AG09309 (cell line): ENCODE measurements around the gene NEK7.
"Not testable (repeated sequence)": the region's sequence is repeated elsewhere in the genome, so short reads cannot be mapped to it uniquely, and the experiment has no call there.

Experiments used
- DNase-seq: peaks from one replicate; pipeline ENCODE4 v3.0.0-alpha.2; 2010; ENCODE audit warnings: low read depth
- H3K4me3 ChIP-seq: 2 replicates; pipeline ENCODE4 v1.5.1; 2011; ENCODE audit warnings: mild to moderate bottlenecking, low read depth, low read length, moderate library complexity; ENCODE audit not compliant: control insufficient read depth
- TF ChIP-seq, protein P1 (sequence below): IDR thresholded peaks from 2 replicates; pipeline ENCODE4 v1.5.1; 2011; ENCODE audit warnings: mild to moderate bottlenecking, low read depth, low read length, inconsistent platforms; ENCODE audit not compliant: insufficient read depth, control insufficient read depth; ENCODE audit errors: missing control alignments

NEK7 gene

DNA sequence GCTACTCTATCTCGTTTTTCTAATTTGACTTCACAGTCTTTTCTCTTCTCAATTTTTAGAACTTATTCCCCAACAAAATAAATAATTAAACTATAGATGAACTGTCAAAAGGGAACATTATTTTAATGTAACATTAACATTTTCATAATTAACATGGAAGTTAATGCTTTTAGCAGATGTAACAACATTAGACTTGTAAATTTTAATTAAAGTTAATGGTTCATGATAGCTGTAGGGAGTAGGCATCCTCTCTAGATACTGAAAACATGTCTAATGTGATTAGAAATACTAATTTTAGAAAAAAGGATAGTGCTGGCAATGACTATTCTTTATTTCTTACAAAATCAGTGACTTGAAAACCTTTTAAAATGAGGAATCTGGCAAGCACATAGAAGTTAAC, 32.1 kb upstream of the NEK7 start:
- no peak overlapping the region for H3K4me3 ChIP-seq
- no peak for DNase-seq
- TF ChIP-seq, protein P1, sequence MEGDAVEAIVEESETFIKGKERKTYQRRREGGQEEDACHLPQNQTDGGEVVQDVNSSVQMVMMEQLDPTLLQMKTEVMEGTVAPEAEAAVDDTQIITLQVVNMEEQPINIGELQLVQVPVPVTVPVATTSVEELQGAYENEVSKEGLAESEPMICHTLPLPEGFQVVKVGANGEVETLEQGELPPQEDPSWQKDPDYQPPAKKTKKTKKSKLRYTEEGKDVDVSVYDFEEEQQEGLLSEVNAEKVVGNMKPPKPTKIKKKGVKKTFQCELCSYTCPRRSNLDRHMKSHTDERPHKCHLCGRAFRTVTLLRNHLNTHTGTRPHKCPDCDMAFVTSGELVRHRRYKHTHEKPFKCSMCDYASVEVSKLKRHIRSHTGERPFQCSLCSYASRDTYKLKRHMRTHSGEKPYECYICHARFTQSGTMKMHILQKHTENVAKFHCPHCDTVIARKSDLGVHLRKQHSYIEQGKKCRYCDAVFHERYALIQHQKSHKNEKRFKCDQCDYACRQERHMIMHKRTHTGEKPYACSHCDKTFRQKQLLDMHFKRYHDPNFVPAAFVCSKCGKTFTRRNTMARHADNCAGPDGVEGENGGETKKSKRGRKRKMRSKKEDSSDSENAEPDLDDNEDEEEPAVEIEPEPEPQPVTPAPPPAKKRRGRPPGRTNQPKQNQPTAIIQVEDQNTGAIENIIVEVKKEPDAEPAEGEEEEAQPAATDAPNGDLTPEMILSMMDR = no peak

DNA sequence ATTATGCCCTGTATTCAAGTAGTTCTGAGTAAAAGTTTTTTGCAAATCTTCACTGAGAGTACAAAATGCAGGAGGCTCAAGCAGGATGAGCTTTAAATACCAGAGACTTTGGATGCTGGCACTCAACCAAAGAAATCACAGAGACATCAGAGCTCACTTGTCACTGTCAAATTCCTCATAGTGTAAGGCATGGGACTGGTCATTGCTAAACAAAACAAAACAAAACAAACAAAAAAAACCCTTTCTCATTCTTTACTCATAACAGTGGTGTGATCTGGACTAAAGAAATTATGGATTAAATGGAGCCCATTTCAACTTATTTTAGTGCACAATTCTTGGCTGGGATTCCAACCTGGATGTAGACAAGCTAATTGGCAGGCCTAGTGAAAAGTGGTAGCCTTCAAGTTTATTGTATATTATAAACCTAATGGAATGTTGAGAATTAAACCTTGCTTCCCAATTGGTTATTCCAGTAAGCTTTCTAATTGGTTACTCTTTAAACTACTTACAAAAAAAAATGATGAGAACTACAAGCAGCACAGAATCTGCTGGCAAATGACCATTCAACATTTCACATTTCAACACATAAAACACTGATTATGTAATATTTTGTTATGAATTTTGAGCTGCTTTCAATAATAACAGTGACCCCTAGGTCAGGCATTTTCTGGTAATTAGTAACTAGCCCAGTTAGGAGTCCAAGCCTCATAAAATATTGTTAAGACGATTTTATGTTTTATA, 30.6 kb upstream of the NEK7 start:
- DNase-seq = no peak
- TF ChIP-seq, protein P1 = no peak
- H3K4me3 ChIP-seq = no peak overlapping the region

DNA sequence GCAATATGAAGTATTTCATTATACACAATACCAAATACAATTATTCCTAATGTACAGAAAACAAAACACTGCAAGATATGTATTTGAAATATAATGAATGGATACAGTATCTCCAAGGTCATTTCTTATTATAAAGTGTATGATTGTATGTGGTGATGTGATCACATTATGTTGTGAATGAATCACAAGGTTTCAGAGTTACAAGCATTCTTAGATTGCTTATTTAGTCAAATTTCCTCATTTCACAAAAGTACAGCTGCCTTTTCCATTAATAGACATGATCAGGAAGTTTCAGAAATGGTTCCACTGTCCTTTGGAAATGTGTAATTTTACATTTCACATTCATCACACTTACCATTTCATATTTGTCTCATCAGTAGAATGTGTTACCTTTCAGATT, 28.3 kb upstream of the NEK7 start:
- no peak for DNase-seq
- no peak overlapping the region for H3K4me3 ChIP-seq
- TF ChIP-seq, protein P1 = no peak

DNA sequence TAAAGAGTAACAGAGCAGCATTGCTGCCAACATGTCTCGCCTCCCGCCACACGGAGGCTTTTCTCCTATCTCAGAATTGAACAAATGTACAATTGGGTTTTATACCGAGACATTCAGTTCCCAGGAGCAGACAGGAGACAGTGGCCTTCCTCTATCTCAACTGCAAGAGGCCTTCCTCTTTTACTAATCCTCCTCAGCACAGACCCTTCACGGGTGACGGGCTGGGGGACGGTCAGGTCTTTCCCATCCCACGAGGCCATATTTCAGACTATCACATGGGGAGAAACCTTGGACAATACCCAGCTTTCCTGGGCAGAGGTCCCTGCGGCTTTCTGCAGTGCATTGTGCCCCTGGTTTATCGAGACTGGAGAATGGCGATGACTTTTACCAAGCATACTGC, 26.7 kb upstream of the NEK7 start:
- not testable (repeated sequence) for H3K4me3 ChIP-seq, DNase-seq

DNA sequence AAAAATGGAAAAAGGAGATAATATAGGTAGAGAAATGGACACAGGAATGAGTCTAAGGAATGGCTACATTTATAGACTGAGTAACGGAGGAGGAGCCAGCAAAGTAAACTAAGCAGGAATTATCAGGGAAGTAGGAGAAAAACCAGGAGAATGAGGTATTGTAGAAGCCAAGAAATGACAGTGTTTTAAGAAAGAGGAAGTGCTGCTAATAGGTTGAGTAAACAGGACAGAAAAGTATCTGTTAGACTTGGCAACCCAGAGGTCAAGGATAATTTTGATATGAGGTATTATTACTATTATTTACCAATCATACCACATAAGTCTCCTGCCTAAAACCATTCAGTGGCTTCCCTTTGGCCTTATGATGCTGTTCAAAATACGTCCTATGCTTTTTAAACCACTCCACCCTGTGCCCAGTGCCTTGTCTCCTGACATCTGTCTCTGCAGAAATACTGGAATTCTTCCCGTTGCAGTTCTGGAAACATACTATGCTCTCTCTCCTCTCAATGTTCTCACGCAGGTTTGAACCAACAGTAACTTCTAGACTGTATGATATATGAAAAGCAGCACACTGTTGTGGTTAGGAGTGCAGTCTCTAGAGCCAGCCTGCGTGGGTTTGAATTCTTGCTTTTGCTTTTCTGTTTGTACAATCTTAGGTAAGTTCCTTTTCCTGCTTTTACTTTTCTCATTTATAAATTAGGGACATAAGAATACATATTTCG, 24.6 kb upstream of the NEK7 start:
- no peak overlapping the region for H3K4me3 ChIP-seq
- TF ChIP-seq, protein P1 = no peak
- no peak for DNase-seq

GRCh38 chr1:198134252-198134651, 22.5 kb upstream of the NEK7 start:
- TF ChIP-seq, protein P1 = no peak
- no peak for DNase-seq
- H3K4me3 ChIP-seq = no peak overlapping the region

DNA sequence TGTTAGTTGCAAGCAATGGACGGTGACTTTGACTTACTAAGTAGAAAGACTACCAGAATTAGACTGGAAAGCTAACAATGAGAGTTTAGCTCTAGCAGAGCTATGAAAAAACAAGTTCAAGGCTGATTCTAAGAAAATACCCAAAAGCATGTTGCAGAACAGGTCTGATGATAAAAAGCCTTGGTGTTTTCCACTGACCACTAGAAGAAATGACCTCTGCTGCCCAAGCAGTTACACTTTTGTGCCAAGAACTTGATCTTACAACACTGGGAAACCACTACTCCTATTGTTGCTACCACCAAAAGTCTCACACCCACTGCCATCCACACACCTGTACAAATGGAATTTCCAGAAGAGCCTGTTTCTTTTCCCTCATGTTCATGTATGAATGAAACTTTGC, 21.4 kb upstream of the NEK7 start:
- no peak overlapping the region for H3K4me3 ChIP-seq
- TF ChIP-seq, protein P1 = no peak
- DNase-seq = no peak
